Measurements from ENCODE around the gene NODAL.
A peak's percentile ranks its signal among the peaks of the same experiment; 100 is the strongest.

The NODAL gene

GRCh38 chr10:70465278-70465677, 23.8 kb upstream of the NODAL start:
- H3K36me3 ChIP-seq (ENCODE audit: control insufficient read depth in 2 of 2, insufficient read depth in 2 of 2, low read length in 2 of 2) = no peaks in the 10 kb centered on the region
- no peaks in the 10 kb centered on the region for H3K9me3 ChIP-seq (ENCODE audit: control insufficient read depth in 2 of 2, low read length in 2 of 2)
- H3K4me1 ChIP-seq (ENCODE audit: control insufficient read depth in 2 of 2, insufficient read depth in 2 of 2, low read length in 2 of 2) = no peaks in the 10 kb centered on the region

GRCh38 chr10:70462349-70462984, 21.0 kb upstream of the NODAL start:
- Histone ChIP-seq H3K36me3 (ENCODE audit: control insufficient read depth in 2 of 2, insufficient read depth in 2 of 2, low read length in 2 of 2) (no peaks in the 10 kb centered on the region), H3K4me3 (ENCODE audit: low read length in 2 of 2) (no peak overlapping the region), H3K9me3 (ENCODE audit: control insufficient read depth in 2 of 2, low read length in 2 of 2) (no peaks in the 10 kb centered on the region), H3K9ac (ENCODE audit: low read depth in 1 of 2, low read length in 2 of 2) (no peak overlapping the region), H3K27me3 (ENCODE audit: control insufficient read depth in 2 of 2, insufficient read depth in 2 of 2, low read length in 2 of 2) (peaks cover 5 to 11% of the 10 kb centered on the region in 2 donors), H3K27ac (ENCODE audit: low read depth in 2 of 2, low read length in 2 of 2) (no peak overlapping the region), H3K4me1 (ENCODE audit: control insufficient read depth in 2 of 2, insufficient read depth in 2 of 2, low read length in 2 of 2) (peaks cover 0 to 6% of the 10 kb centered on the region in 2 donors)

More at GRCh38 chr10:70465278-70465677, 23.8 kb upstream of the NODAL start:
- Histone ChIP-seq H3K27ac (ENCODE audit: low read depth in 2 of 2, low read length in 2 of 2) (no peak overlapping the region), H3K4me3 (ENCODE audit: low read length in 2 of 2) (no peak overlapping the region), H3K27me3 (ENCODE audit: control insufficient read depth in 2 of 2, insufficient read depth in 2 of 2, low read length in 2 of 2) (no peaks in the 10 kb centered on the region), H3K9ac (ENCODE audit: low read depth in 1 of 2, low read length in 2 of 2) (no peak overlapping the region)

- H3K4me3 ChIP-seq (ENCODE audit: low read length in 2 of 2) = no peak overlapping the region
- no peak overlapping the region for H3K9ac ChIP-seq (ENCODE audit: low read depth in 1 of 2, low read length in 2 of 2)
- no peaks in the 10 kb centered on the region for H3K36me3 ChIP-seq (ENCODE audit: control insufficient read depth in 2 of 2, insufficient read depth in 2 of 2, low read length in 2 of 2)
- peaks cover 0 to 6% of the 10 kb centered on the region in 2 donors for H3K4me1 ChIP-seq (ENCODE audit: control insufficient read depth in 2 of 2, insufficient read depth in 2 of 2, low read length in 2 of 2)
- peaks cover 5 to 11% of the 10 kb centered on the region in 2 donors for H3K27me3 ChIP-seq (ENCODE audit: control insufficient read depth in 2 of 2, insufficient read depth in 2 of 2, low read length in 2 of 2)
- no peaks in the 10 kb centered on the region for H3K9me3 ChIP-seq (ENCODE audit: control insufficient read depth in 2 of 2, low read length in 2 of 2)
- H3K27ac ChIP-seq (ENCODE audit: low read depth in 2 of 2, low read length in 2 of 2) = no peak overlapping the region
These were observed 20.2 kb upstream of the NODAL start for GRCh38 chr10:70461397-70462348.

GRCh38 chr10:70459774-70460490, 18.5 kb upstream of the NODAL start:
- Histone ChIP-seq H3K27me3 (ENCODE audit: control insufficient read depth in 2 of 2, insufficient read depth in 2 of 2, low read length in 2 of 2) (peaks cover 5 to 11% of the 10 kb centered on the region in 2 donors), H3K4me3 (ENCODE audit: low read length in 2 of 2) (no peak overlapping the region), H3K4me1 (ENCODE audit: control insufficient read depth in 2 of 2, insufficient read depth in 2 of 2, low read length in 2 of 2) (peaks cover 0 to 6% of the 10 kb centered on the region in 2 donors), H3K9me3 (ENCODE audit: control insufficient read depth in 2 of 2, low read length in 2 of 2) (no peaks in the 10 kb centered on the region), H3K27ac (ENCODE audit: low read depth in 2 of 2, low read length in 2 of 2) (no peak overlapping the region), H3K9ac (ENCODE audit: low read depth in 1 of 2, low read length in 2 of 2) (no peak overlapping the region), H3K36me3 (ENCODE audit: control insufficient read depth in 2 of 2, insufficient read depth in 2 of 2, low read length in 2 of 2) (no peaks in the 10 kb centered on the region)

GRCh38 chr10:70459061-70459773, 17.7 kb upstream of the NODAL start:
- Histone ChIP-seq H3K4me3 (ENCODE audit: low read length in 2 of 2) (no peak overlapping the region), H3K36me3 (ENCODE audit: control insufficient read depth in 2 of 2, insufficient read depth in 2 of 2, low read length in 2 of 2) (no peaks in the 10 kb centered on the region), H3K4me1 (ENCODE audit: control insufficient read depth in 2 of 2, insufficient read depth in 2 of 2, low read length in 2 of 2) (peaks cover 0 to 6% of the 10 kb centered on the region in 2 donors), H3K9ac (ENCODE audit: low read depth in 1 of 2, low read length in 2 of 2) (no peak overlapping the region), H3K27me3 (ENCODE audit: control insufficient read depth in 2 of 2, insufficient read depth in 2 of 2, low read length in 2 of 2) (peaks cover 5 to 11% of the 10 kb centered on the region in 2 donors), H3K9me3 (ENCODE audit: control insufficient read depth in 2 of 2, low read length in 2 of 2) (no peaks in the 10 kb centered on the region), H3K27ac (ENCODE audit: low read depth in 2 of 2, low read length in 2 of 2) (no peak overlapping the region)

GRCh38 chr10:70458329-70459060, 17.0 kb upstream of the NODAL start:
- peaks cover 5 to 11% of the 10 kb centered on the region in 2 donors for H3K27me3 ChIP-seq (ENCODE audit: control insufficient read depth in 2 of 2, insufficient read depth in 2 of 2, low read length in 2 of 2)
- no peaks in the 10 kb centered on the region for H3K9me3 ChIP-seq (ENCODE audit: control insufficient read depth in 2 of 2, low read length in 2 of 2)
- H3K36me3 ChIP-seq (ENCODE audit: control insufficient read depth in 2 of 2, insufficient read depth in 2 of 2, low read length in 2 of 2) = no peaks in the 10 kb centered on the region
- H3K9ac ChIP-seq (ENCODE audit: low read depth in 1 of 2, low read length in 2 of 2) = peak overlapping the region in 1 of 2 donors; percentile 54
- H3K4me3 ChIP-seq (ENCODE audit: low read length in 2 of 2) = peak overlapping the region in 1 of 2 donors; percentile 13
- peaks cover 0 to 6% of the 10 kb centered on the region in 2 donors for H3K4me1 ChIP-seq (ENCODE audit: control insufficient read depth in 2 of 2, insufficient read depth in 2 of 2, low read length in 2 of 2)
- no peak overlapping the region for H3K27ac ChIP-seq (ENCODE audit: low read depth in 2 of 2, low read length in 2 of 2)

- Histone ChIP-seq H3K36me3 (ENCODE audit: control insufficient read depth in 2 of 2, insufficient read depth in 2 of 2, low read length in 2 of 2) (no peaks in the 10 kb centered on the region), H3K9ac (ENCODE audit: low read depth in 1 of 2, low read length in 2 of 2) (no peak overlapping the region), H3K9me3 (ENCODE audit: control insufficient read depth in 2 of 2, low read length in 2 of 2) (no peaks in the 10 kb centered on the region), H3K4me1 (ENCODE audit: control insufficient read depth in 2 of 2, insufficient read depth in 2 of 2, low read length in 2 of 2) (peaks cover 0 to 6% of the 10 kb centered on the region in 2 donors), H3K27ac (ENCODE audit: low read depth in 2 of 2, low read length in 2 of 2) (no peak overlapping the region), H3K4me3 (ENCODE audit: low read length in 2 of 2) (peak overlapping the region in 1 of 2 donors; percentile 28), H3K27me3 (ENCODE audit: control insufficient read depth in 2 of 2, insufficient read depth in 2 of 2, low read length in 2 of 2) (peaks cover 5 to 11% of the 10 kb centered on the region in 2 donors)
These were observed 16.4 kb upstream of the NODAL start for GRCh38 chr10:70457759-70458305.

- Histone ChIP-seq H3K36me3 (ENCODE audit: control insufficient read depth in 2 of 2, insufficient read depth in 2 of 2, low read length in 2 of 2) (no peaks in the 10 kb centered on the region), H3K9ac (ENCODE audit: low read depth in 1 of 2, low read length in 2 of 2) (no peak overlapping the region), H3K27ac (ENCODE audit: low read depth in 2 of 2, low read length in 2 of 2) (no peak overlapping the region), H3K27me3 (ENCODE audit: control insufficient read depth in 2 of 2, insufficient read depth in 2 of 2, low read length in 2 of 2) (peaks cover 5 to 11% of the 10 kb centered on the region in 2 donors), H3K4me3 (ENCODE audit: low read length in 2 of 2) (no peak overlapping the region), H3K4me1 (ENCODE audit: control insufficient read depth in 2 of 2, insufficient read depth in 2 of 2, low read length in 2 of 2) (peaks cover 0 to 6% of the 10 kb centered on the region in 2 donors), H3K9me3 (ENCODE audit: control insufficient read depth in 2 of 2, low read length in 2 of 2) (no peaks in the 10 kb centered on the region)
These were observed 14.7 kb upstream of the NODAL start for GRCh38 chr10:70456164-70456563.

- H3K4me3 ChIP-seq (ENCODE audit: low read length in 2 of 2) = no peak overlapping the region
- H3K9me3 ChIP-seq (ENCODE audit: control insufficient read depth in 2 of 2, low read length in 2 of 2) = no peaks in the 10 kb centered on the region
- H3K36me3 ChIP-seq (ENCODE audit: control insufficient read depth in 2 of 2, insufficient read depth in 2 of 2, low read length in 2 of 2) = no peaks in the 10 kb centered on the region
- peaks cover 5 to 11% of the 10 kb centered on the region in 2 donors for H3K27me3 ChIP-seq (ENCODE audit: control insufficient read depth in 2 of 2, insufficient read depth in 2 of 2, low read length in 2 of 2)
- peaks cover 0 to 6% of the 10 kb centered on the region in 2 donors for H3K4me1 ChIP-seq (ENCODE audit: control insufficient read depth in 2 of 2, insufficient read depth in 2 of 2, low read length in 2 of 2)
- no peak overlapping the region for H3K9ac ChIP-seq (ENCODE audit: low read depth in 1 of 2, low read length in 2 of 2)
- H3K27ac ChIP-seq (ENCODE audit: low read depth in 2 of 2, low read length in 2 of 2) = no peak overlapping the region
These were observed 13.7 kb upstream of the NODAL start for GRCh38 chr10:70455213-70455630.

Measured in mucosa of rectum (tissue), 2 donors.